ENCODE measurements around the gene CTIF.

CTIF gene

GRCh38 chr18:48623468-48624235 lies 84.8 kb downstream of the CTIF start:
- no peak for DNase-seq

DNA sequence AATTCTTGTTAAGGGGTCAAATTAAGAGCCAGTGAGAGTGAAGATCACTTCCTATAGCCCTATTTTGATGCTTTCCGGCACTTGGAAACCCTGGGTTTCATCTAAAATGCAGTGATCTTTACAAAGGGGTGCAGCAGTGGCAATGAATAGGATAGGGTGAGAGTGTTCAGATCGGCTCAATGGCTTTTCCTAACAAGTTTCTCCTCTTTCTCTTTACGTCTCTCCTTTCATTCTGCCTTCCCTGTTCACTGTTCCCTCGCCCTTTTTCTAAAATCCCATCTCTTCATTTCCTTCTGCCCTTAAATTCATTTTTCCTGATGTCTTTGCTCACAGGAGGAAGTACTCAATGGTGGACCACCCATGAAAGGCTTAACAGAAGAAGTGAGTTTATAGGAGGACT lies 86.0 kb downstream of the CTIF start:
- DNase-seq: no peak

DNA sequence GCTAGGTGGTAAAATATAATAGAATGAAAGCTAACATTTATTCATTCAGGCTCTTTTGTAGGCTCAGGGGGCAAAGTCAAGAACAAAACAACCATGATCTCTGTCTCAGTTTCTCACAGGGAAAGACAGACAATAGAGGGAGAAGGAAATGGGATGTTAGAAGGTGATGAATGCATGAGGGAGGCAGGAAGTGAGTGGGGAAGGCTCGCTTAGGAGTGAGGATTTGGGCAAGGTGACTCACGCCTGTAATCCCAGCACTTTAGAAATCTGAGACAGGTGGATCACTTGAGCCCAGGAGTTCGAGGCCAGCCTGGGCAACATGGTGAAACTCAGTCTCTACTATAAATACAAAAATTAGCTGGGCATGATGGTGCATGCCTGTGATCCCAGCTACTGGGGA lies 88.4 kb downstream of the CTIF start:
- DNase-seq: no peak

DNA sequence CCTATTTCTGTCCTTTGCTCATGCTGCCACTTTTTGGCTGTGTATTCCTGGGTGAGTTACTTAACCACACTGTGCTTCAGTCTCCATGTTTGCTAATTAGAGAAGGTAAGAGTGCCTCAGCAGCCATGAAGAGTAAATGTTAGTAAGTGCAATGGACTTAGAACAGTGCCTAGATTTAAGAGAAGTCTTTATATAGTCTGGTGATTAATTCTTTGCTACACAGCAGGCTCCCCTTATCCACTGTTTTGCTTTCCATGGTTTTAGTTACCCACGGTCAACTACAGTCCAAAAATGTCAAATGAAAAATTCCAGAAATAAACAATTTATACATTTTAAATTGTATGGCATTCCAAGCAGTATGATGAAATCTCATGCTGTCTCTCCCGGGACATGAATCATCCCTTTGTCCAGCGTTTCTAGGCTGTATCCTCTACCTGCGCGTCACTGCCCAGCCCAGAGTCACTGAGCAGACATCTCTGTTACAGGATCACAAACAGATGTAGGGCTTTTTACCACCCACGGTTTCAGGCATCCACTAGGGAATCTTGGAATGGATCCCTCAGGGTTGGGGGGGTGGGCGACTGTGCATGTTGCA lies 91.0 kb downstream of the CTIF start:
- no peak for DNase-seq

DNA sequence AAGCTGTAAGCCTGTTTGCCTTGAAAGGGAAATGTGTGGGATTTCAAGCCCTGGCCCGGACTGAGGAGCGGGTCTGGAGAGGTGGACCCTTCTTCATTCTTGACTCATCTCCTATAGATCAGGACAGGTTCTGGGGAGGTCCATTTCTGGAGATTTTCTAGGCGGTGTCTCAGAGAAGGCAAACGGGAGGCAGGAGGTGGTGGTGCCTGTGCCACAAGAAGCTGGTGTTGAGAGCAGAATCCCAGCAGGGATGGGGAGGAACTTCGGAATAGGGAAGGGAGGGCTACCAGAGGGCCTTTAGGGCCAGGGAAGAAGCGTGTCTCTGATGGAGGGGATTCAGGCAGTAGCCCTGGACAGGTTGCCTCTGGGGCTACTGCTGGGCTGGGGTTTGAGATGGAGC lies 93.0 kb downstream of the CTIF start:
- DNase-seq: no peak

- no peak for DNase-seq
Observed at GRCh38 chr18:48632676-48633257, 93.9 kb downstream of the CTIF start.

- DNase-seq: no peak
Observed at GRCh38 chr18:48634491-48634890, 95.7 kb downstream of the CTIF start.

- DNase-seq: no peak
Observed at GRCh38 chr18:48634975-48635374, 96.1 kb downstream of the CTIF start.

DNA sequence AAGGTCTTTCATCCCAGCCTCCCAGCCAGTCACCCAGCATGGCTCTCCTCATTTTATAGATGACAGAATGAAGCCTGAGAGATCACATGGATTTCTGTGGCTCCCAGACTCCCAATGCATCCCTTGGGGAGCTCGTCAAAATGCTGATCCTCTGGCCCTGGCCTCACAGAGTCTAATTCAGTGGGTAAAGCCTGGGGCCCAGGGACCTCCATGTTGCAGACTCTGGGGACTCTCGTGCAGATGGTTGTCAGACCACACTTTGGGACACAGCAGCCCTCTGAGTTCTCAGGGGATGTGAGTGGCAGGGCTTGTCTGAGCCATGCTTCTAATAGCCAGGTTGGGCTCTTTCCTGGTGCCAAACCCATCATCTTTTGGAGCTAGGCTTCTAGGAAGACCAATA lies 97.0 kb downstream of the CTIF start:
- DNase-seq: no peak

- no peak for DNase-seq
Observed at GRCh38 chr18:48636436-48636835, 97.6 kb downstream of the CTIF start.

- DNase-seq: no peak
Observed at GRCh38 chr18:48637081-48637990, 98.5 kb downstream of the CTIF start.

DNA sequence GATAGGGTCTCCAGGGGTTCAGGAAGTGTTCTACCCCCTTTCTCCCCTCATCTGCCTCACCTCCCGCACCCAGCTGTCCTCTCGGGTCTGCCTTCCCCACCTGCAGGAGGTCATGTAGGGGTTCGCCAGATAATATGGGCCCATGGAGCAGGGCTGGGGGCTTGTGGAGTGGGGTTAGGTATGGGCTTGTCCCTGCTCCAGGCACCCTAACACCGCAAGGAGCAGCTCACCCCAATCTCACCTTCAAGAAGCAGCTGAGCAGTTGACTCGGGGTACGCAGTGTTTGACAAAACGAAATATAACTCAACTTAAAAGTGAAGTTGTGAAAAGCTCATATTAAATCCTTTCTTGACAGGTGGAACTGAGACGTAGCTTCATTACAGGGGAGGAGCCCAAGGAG lies 99.6 kb downstream of the CTIF start:
- no peak for DNase-seq

- DNase-seq: no peak
Observed at GRCh38 chr18:48638896-48639771, 100.3 kb downstream of the CTIF start.

GRCh38 chr18:48639772-48640432 lies 101.1 kb downstream of the CTIF start:
- DNase-seq: no peak

DNA sequence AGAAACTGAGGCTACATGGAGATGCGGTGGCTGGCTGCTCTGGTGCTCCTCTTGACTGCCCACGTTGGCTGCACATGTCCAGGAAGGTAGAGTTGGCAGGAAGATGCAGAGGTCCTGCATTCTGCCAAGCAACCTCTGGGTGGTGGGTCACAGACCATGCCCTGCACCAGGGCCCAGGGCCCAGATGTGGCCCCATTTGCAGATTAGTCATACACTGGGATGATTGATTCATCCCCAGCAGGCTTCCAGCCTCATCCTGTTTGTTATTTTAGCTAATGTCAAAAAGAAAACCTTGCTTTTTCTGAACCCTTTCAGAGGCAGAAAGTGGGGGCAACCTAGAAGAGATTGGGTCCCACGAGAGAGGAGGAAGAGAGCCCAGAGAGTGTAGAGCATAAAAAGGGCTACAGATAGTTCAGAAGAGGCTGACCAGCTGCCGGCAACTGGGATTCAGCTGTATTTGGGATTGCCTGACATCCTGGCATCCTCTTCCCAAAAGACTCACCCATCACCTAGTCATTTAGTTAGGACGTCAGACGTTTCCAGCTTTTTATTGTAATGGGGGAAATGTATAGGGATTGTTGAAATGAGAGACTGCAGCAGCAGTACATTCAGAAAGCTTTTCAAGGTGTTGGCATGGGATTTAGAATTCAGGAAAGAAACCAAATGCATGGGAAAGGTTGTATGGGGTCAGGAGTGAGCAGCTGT lies 101.9 kb downstream of the CTIF start:
- no peak for DNase-seq

DNA sequence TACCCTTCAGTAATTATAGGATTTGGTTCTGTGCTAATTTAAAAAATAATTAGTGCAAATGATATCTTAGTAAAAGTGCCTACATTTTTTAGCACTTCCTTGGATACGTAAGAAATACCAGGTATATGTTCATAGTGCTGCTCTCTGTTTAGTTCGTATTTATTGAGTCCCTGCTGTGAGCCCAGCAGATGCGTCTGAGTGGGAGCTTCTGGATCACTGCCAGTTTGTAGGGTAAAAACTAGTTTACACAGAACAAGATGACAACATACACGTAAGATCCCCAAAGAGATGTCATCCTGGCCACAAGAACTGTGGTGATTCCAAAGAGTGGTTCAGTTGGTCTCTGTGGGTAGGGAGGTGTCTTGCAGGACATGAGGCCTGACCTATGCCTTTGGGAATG lies 103.2 kb downstream of the CTIF start:
- DNase-seq: no peak

DNA sequence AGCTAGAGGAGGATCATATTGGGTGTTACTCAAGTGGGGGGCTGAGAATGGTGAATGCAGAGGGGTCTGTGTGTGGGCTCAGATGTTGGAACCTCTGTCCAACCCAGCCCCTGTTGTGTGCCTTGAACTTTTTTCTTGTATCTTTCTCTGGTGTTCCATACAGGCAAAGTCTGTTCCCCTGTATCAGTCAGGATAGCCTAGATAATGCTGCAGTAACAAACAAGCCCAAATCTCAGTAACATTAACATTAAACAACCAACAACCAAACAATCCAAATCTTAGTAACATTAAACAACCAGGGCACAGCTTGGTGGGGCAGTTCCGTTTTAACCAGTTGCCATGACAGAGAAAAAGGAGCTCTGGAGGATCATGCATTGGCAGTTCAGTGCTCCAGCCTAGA lies 103.7 kb downstream of the CTIF start:
- DNase-seq: no peak

GRCh38 chr18:48643262-48643661 lies 104.4 kb downstream of the CTIF start:
- no peak for DNase-seq

- DNase-seq: no peak
Observed at GRCh38 chr18:48644029-48644428, 105.2 kb downstream of the CTIF start.

- no peak for DNase-seq
Observed at GRCh38 chr18:48645427-48646002, 106.7 kb downstream of the CTIF start.

DNA sequence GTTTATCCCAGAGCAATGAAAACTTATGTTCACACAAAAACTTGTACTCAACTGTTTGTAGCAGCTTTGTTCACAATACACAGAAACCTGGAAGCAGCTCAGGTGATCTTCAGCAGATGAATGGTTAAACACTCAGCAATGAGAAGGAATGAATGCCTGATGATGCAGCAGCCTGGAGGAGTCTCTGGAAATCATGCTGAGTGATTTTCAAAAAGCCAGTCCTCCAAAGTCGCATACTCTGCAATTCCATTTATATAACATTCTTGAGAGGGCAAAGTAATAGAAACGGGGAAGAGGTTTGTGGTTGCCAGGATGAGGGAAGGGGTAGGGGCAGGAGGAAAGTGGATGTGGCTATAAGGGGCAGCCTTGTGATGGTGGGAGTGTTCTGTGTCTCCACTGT lies 108.1 kb downstream of the CTIF start:
- DNase-seq: no peak

Data from OCI-M1 (cell line).